GM12892 (cell line): ENCODE results near the gene SLC25A17.
"Not testable (repeated sequence)": the region's sequence is repeated elsewhere in the genome, so short reads cannot be mapped to it uniquely, and the experiment has no call there.

Experiments used
- DNase-seq: peaks from one replicate; pipeline ENCODE4 v3.0.0; 2011; ENCODE audit not compliant: insufficient read length
- FAIRE-seq: peaks from 2 replicates; lab custom pipeline; 2011; peaks lifted over from hg19 to GRCh38; lab: Jason Lieb, UNC
- POLR2A ChIP-seq: IDR thresholded peaks from 2 replicates; pipeline ENCODE4 v1.6.1; 2011; ENCODE audit warnings: low read depth, low read length, control low read depth
- POLR2AphosphoS5 ChIP-seq: IDR thresholded peaks from 2 replicates; pipeline ENCODE4 v1.6.1; 2011; ENCODE audit warnings: low read depth, low read length, control low read depth
- TAF1 ChIP-seq: IDR thresholded peaks from 2 replicates; pipeline ENCODE4 v1.6.1; 2011; ENCODE audit warnings: low read depth, mild to moderate bottlenecking, control low read depth, low read length, borderline replicate concordance

The SLC25A17 gene

GRCh38 chr22:40844951-40845350 lies 25.8 kb upstream of the SLC25A17 start:
- DNase-seq (no peak), FAIRE-seq (no peak)
- TF ChIP-seq POLR2AphosphoS5: no peak

- TF ChIP-seq POLR2A (no peak), POLR2AphosphoS5 (no peak), TAF1 (no peak)
- no peak for FAIRE-seq
- no peak for DNase-seq
These were observed 19.3 kb upstream of the SLC25A17 start for GRCh38 chr22:40838486-40838885.

GRCh38 chr22:40834619-40835018 lies 15.5 kb upstream of the SLC25A17 start:
- no peak for FAIRE-seq
- no peak for DNase-seq
- TF ChIP-seq TAF1: no peak
- TF ChIP-seq POLR2AphosphoS5: no peak
- TF ChIP-seq POLR2A: no peak

GRCh38 chr22:40829131-40829530 lies 10.0 kb upstream of the SLC25A17 start:
- TF ChIP-seq POLR2A (no peak), TAF1 (no peak), POLR2AphosphoS5 (no peak)
- FAIRE-seq (no peak), DNase-seq (no peak)

- no peak for FAIRE-seq
- TF ChIP-seq TAF1 (no peak), POLR2A (no peak), POLR2AphosphoS5 (no peak)
- no peak for DNase-seq
These were observed 8.0 kb upstream of the SLC25A17 start for GRCh38 chr22:40826984-40827741.

- not testable (repeated sequence) for FAIRE-seq, DNase-seq
These were observed 7.1 kb upstream of the SLC25A17 start for GRCh38 chr22:40826292-40826691.

GRCh38 chr22:40823426-40823825 lies 4.3 kb upstream of the SLC25A17 start:
- DNase-seq (no peak), FAIRE-seq (no peak)
- TF ChIP-seq TAF1: no peak
- no peak for TF ChIP-seq POLR2AphosphoS5
- no peak for TF ChIP-seq POLR2A

- TF ChIP-seq POLR2A: no peak
- no peak for TF ChIP-seq TAF1
- no peak for TF ChIP-seq POLR2AphosphoS5
- no peak for FAIRE-seq
- DNase-seq: no peak
These were observed 524 bp upstream of the SLC25A17 start for GRCh38 chr22:40819599-40820140.

GRCh38 chr22:40818192-40818746 lies 877 bp downstream of the SLC25A17 start:
- DNase-seq (no peak), FAIRE-seq (no peak)
- no peak for TF ChIP-seq TAF1
- no peak for TF ChIP-seq POLR2AphosphoS5
- TF ChIP-seq POLR2A: no peak

GRCh38 chr22:40817737-40818136 lies 1.4 kb downstream of the SLC25A17 start:
- TF ChIP-seq TAF1 (no peak), POLR2A (no peak), POLR2AphosphoS5 (no peak; the same call in 1 of the 2 replicates)
- FAIRE-seq (peak; percentile 84), DNase-seq (no peak)

- FAIRE-seq: no peak
- no peak for TF ChIP-seq POLR2AphosphoS5
- no peak for TF ChIP-seq POLR2A
- no peak for TF ChIP-seq TAF1
- no peak for DNase-seq
These were observed 5.2 kb downstream of the SLC25A17 start for GRCh38 chr22:40813912-40814315.

- DNase-seq (no peak), FAIRE-seq (no peak)
- TF ChIP-seq TAF1: no peak
- TF ChIP-seq POLR2AphosphoS5: no peak
- no peak for TF ChIP-seq POLR2A
These were observed 10.9 kb downstream of the SLC25A17 start for GRCh38 chr22:40808018-40808841.

- FAIRE-seq: no peak
- no peak for TF ChIP-seq POLR2AphosphoS5
- no peak for TF ChIP-seq POLR2A
- no peak for TF ChIP-seq TAF1
- DNase-seq: no peak
These were observed 12.4 kb downstream of the SLC25A17 start for GRCh38 chr22:40806711-40807110.
